DOHH2 (cell line): Measurements from ENCODE around the gene RGS17.

ENCODE experiments used
- H3F3A ChIP-seq: fragments of 200-600 bp; sonication (generic), shearing (Covaris generic); 2 replicates; pipeline ENCODE4 v1.6.0; 2016; ENCODE audit warnings: antibody characterized with exemption, mild to moderate bottlenecking; ENCODE audit not compliant: control insufficient read depth, insufficient read depth
- H3K27ac ChIP-seq: fragments of 200-600 bp; sonication (generic); 2 replicates; pipeline ENCODE4 v1.5.1; 2014; ENCODE audit warnings: low read depth, mild to moderate bottlenecking, low read length, moderate library complexity
- H3K27me3 ChIP-seq: fragments of 200-600 bp; sonication (generic); 2 replicates; pipeline ENCODE4 v1.6.1; 2014; ENCODE audit warnings: mild to moderate bottlenecking, low read length, mixed read lengths; ENCODE audit not compliant: control insufficient read depth
- H3K36me3 ChIP-seq: fragments of 200-600 bp; sonication (generic); 2 replicates; pipeline ENCODE4 v1.6.1; 2014; ENCODE audit warnings: mild to moderate bottlenecking, low read length, moderate library complexity, mixed read lengths; ENCODE audit not compliant: control insufficient read depth
- H3K4me1 ChIP-seq: fragments of 200-600 bp; sonication (generic); 2 replicates; pipeline ENCODE4 v1.6.1; 2014; ENCODE audit warnings: mild to moderate bottlenecking, low read length, mixed read lengths; ENCODE audit not compliant: control insufficient read depth
- H3K4me2 ChIP-seq: fragments of 200-600 bp; sonication (generic); 2 replicates; pipeline ENCODE4 v1.6.0; 2014; ENCODE audit warnings: mild to moderate bottlenecking, low read length, moderate library complexity
- H3K4me3 ChIP-seq: fragments of 200-600 bp; sonication (generic); 2 replicates; pipeline ENCODE4 v1.5.1; 2014; ENCODE audit warnings: mild to moderate bottlenecking, low read length, mixed read lengths
- H3K79me2 ChIP-seq: fragments of 200-600 bp; sonication (generic); 2 replicates; pipeline ENCODE4 v1.6.1; 2014; ENCODE audit warnings: mild to moderate bottlenecking, low read length, mixed read lengths; ENCODE audit not compliant: control insufficient read depth
- H3K9me2 ChIP-seq: fragments of 200-600 bp; sonication (generic); replicated peaks from 2 replicates; pipeline ENCODE4 v1.6.1; 2014; ENCODE audit warnings: mild to moderate bottlenecking, low read length, mixed read lengths; ENCODE audit not compliant: control insufficient read depth
- H3K9me3 ChIP-seq: fragments of 200-600 bp; sonication (generic); 2 replicates; pipeline ENCODE4 v1.6.1; 2014; ENCODE audit warnings: antibody characterized with exemption, low read length, mixed read lengths; ENCODE audit not compliant: control insufficient read depth, insufficient read depth
- H4K20me1 ChIP-seq: fragments of 200-600 bp; sonication (generic); 2 replicates; pipeline ENCODE4 v1.6.0; 2014; ENCODE audit warnings: low read depth, mild to moderate bottlenecking, antibody characterized with exemption, low read length, moderate library complexity; ENCODE audit not compliant: control insufficient read depth, insufficient read depth
- CTCF ChIP-seq: fragments of 200-600 bp; sonication (generic); IDR thresholded peaks from one replicate; pipeline ENCODE4 v1.5.1; 2014; ENCODE audit warnings: antibody characterized with exemption, mild to moderate bottlenecking, low read depth, low read length; ENCODE audit not compliant: poor library complexity, severe bottlenecking
- EZH2phosphoT487 ChIP-seq: fragments of 200-600 bp; sonication (generic); IDR thresholded peaks from 2 replicates; pipeline ENCODE4 v1.6.1; 2017; ENCODE audit warnings: borderline replicate concordance, mild to moderate bottlenecking, antibody characterized with exemption, low read length, moderate library complexity, mixed read lengths

The RGS17 gene

GRCh38 chr6:153086225-153086990 lies 44.7 kb downstream of the RGS17 start:
- no peak overlapping the region for H3K4me3 ChIP-seq
- H3K4me2 ChIP-seq, result no peak overlapping the region
- H3K36me3 ChIP-seq, result no peaks in the 10 kb centered on the region
- no peaks in the 10 kb centered on the region for H3F3A ChIP-seq
- no peaks in the 10 kb centered on the region for H3K4me1 ChIP-seq
- H3K27me3 ChIP-seq, result no peaks in the 10 kb centered on the region
- H3K9me2 ChIP-seq, result no peaks in the 10 kb centered on the region
- H3K27ac ChIP-seq, result no peak overlapping the region
- no peaks in the 10 kb centered on the region for H3K9me3 ChIP-seq
- no peaks in the 10 kb centered on the region for H4K20me1 ChIP-seq
- H3K79me2 ChIP-seq, result no peaks in the 10 kb centered on the region
- TF ChIP-seq EZH2phosphoT487, result no peak
- no peak for TF ChIP-seq CTCF

GRCh38 chr6:153085239-153085638 lies 45.8 kb downstream of the RGS17 start:
- no peaks in the 10 kb centered on the region for H3K27me3 ChIP-seq
- H3K4me3 ChIP-seq, result no peak overlapping the region
- no peaks in the 10 kb centered on the region for H3K36me3 ChIP-seq
- H3K4me2 ChIP-seq, result no peak overlapping the region
- H3K9me2 ChIP-seq, result no peaks in the 10 kb centered on the region
- no peaks in the 10 kb centered on the region for H3K4me1 ChIP-seq
- TF ChIP-seq CTCF (no peak), EZH2phosphoT487 (no peak)
- H3K27ac ChIP-seq, result no peak overlapping the region
- H4K20me1 ChIP-seq, result no peaks in the 10 kb centered on the region
- no peaks in the 10 kb centered on the region for H3F3A ChIP-seq
- no peaks in the 10 kb centered on the region for H3K79me2 ChIP-seq
- no peaks in the 10 kb centered on the region for H3K9me3 ChIP-seq

- Histone ChIP-seq H3K4me2 (no peak overlapping the region), H3K4me1 (no peaks in the 10 kb centered on the region), H3K27me3 (no peaks in the 10 kb centered on the region), H3K27ac (no peak overlapping the region), H3K9me3 (no peaks in the 10 kb centered on the region), H3K36me3 (no peaks in the 10 kb centered on the region), H3F3A (no peaks in the 10 kb centered on the region), H3K79me2 (no peaks in the 10 kb centered on the region), H3K4me3 (no peak overlapping the region), H4K20me1 (no peaks in the 10 kb centered on the region), H3K9me2 (no peaks in the 10 kb centered on the region)
- no peak for TF ChIP-seq CTCF
- no peak for TF ChIP-seq EZH2phosphoT487
Measured at GRCh38 chr6:153084393-153084792, 46.7 kb downstream of the RGS17 start.
